ENCODE results near the gene TRIP10.
A peak's percentile ranks its signal among the peaks of the same experiment; 100 is the strongest.

Gene TRIP10

GRCh38 chr19:6725513-6726231, 13.8 kb upstream of the TRIP10 start:
- no peak for DNase-seq (ENCODE audit: low read depth in 3 of 3)

- DNase-seq (ENCODE audit: low read depth in 3 of 3) = no peak
Observed at GRCh38 chr19:6728346-6728745, 11.1 kb upstream of the TRIP10 start.

DNA sequence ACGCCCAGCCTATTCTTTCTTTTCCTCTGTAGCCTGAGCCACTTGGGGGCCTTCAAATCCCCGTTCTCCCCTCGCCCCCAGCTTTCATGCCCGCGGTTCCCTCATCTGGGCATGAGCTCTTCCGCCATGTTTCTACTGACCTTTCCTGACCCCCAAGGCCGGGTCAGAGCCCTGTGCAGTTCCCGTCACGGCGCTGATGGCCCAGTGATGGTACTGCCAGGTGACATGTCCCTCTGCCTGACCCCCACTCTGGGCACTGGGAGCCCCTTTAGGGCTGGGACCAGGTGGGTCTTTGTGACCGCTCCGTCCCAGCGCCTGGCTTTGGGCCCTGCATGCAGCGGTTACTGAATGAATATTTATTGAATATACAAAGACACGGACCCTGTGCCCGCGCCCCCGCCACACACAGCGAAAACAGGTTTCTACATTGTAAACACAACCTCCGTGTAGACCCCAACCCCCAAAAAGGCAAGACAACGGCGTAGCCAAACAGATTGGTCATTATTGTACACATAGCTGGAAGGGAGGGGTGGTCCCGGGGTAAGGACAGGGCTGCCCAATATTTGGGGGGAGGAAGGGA, 9.8 kb upstream of the TRIP10 start:
- no peak for DNase-seq (ENCODE audit: low read depth in 3 of 3)

- DNase-seq (ENCODE audit: low read depth in 3 of 3) = peak in 2 of 3 donors; percentile 41 to 67
Observed at GRCh38 chr19:6730153-6730804, 9.2 kb upstream of the TRIP10 start.

DNA sequence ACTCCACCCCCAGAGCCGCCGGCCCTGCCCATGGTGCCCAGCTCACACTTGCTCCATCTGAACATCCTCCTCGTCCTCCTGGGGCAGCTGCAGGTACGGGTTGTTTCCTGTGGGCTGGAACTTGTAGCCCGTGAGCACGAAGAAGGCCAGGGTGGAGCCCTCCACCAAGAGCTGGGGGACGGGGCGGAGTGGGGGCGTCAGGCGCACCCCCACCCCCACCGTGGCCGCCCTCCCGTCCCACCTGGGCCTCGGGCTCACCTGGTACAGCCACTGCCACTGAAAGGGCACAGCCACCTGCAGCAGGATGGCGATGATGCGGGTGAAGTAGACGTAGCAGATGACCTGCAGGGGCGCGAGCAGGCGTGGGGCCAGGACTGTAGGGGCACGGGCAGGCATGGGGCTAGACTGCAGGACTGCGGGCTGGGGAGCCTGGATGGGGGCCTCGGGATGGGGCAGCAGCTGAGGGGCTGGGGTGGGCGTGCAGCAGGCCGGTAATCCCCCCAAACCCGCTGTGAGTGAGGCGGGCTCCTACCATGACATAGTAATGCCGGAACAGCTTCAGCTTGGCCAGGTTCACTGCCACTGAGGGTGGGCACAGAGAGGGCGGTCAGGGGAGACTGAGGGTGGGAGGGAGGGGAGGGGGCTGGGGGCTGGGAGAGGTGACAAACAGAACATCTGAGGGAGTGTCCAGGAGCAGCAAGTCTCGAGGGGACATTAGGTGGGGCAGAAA, 8.4 kb upstream of the TRIP10 start:
- DNase-seq (ENCODE audit: low read depth in 3 of 3) = no peak

DNA sequence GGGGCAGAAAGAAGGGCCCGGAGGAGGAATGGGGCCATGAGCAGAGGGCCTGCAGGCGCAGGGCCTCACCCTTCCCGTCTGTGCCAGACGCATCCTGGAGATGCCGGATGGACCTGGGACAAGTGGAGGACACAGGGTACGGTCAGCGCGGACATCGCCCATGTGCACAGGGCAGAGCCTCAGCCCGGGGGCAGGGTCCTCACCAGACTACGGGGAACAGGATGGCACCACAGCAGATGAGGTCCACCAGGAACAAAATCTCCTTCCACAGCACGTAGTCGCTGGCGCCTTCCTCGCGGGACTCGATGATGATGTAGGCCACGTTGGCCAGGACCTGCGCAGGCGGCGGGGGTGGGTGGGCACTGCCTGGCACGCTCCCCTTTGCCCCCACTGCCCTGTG, 7.7 kb upstream of the TRIP10 start:
- no peak for DNase-seq (ENCODE audit: low read depth in 3 of 3)

- no peak for DNase-seq (ENCODE audit: low read depth in 3 of 3)
Observed at GRCh38 chr19:6732803-6733337, 6.6 kb upstream of the TRIP10 start.

DNA sequence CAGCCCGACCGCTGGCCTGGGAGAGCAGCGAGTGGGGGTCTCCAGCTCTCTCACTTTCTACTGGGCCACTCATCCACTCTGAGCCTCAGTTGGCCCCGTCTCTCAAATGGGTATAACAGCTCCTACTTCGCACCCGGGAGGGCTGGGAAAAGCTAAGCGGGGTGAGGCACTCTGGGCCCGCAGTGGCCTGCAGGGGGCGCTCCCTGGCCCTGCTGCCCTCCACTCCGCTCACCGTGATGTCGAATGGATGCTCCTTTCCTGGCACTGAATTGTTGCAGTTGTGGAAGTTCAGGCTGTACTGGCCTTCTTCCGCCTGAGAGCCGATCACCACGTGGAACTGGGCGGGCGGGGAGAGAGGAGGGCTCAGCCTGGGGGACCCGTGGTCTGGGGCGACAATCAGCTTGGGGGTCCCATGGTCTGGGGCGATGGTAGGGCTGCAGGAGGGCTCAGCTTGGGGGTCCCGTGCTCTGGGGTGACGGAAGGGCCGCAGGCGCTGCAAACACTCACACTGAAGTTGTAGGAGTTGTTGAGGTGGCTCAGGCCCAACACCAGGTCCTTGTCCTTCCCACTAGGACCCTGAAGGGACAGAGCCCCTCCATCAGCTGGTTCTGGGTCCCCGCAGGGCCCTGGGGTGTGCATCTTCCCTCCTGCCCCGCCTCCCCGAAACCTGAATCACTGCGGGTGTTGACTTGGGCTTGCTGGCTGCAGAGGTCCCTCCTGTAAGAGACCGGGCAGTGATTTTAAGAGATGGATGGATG, 6.0 kb upstream of the TRIP10 start:
- no peak for DNase-seq (ENCODE audit: low read depth in 3 of 3)

DNA sequence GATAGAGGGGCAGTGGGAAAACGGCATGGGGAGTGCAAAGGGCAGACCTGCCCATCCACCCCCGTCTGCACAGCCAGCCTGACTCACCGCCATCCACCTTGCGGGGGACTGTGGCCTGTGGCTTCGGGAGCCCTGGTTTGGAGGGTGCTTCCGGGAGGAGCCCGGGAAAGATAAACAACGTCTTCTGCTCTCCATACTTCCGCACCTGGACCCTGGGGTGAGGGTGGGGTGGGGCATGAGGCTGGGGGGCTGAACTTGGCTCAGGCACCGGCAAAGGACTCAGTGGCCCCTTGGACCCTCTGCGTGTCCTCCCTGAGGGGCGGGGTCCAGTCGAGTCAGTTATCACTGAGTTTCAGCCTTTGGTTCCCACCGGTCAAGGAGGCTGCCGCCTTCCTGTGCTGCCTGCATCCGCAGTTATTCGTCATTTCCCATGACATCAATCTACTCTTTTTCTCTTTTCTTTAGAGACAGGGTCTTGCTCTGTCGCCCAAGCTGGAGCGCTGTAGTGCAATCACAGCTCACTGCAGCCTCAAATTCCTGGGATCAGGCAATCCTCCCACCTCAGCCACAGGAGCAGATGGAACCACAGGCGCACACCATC, 5.3 kb upstream of the TRIP10 start:
- no peak for DNase-seq (ENCODE audit: low read depth in 3 of 3)

DNA sequence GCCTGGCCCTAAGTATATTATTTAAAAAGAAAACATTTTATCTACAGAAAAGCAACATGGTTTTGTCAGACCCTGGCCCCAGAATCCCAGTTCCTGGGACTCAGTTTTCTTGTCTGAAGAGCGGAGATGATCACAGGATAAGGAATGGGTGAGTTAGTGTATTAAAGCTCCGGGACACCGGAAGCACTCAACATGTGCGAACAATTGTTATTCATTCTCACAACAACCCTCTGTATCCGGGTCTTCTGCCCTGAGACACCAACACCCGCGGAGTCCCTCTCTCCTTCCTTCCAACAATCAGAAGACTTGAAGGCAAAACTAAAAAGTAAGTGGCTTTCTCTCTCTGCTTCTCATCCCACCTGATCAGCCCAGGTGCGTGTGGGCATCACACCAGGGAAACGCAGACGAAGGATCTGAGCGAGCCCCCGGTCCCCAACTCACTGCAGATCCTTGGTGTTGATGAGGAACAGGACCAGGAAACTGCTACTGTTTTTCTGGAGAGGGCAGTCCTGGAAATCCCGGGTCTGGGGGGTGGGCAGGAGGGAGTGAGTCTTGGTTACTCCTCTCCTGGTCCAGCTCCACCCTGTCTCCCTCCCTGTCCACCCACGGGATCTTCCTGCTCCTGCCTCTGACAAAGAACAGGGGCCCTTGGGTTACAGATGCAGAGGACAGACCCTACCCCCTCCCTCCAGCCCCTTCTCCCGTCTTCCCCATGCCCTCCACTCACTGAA, 4.1 kb upstream of the TRIP10 start:
- DNase-seq (ENCODE audit: low read depth in 3 of 3) = no peak

- DNase-seq (ENCODE audit: low read depth in 3 of 3) = peak; percentile 51 to 60 (median 55)
Observed at GRCh38 chr19:6736169-6736916, 3.1 kb upstream of the TRIP10 start.

- peak in 1 of 3 donors; percentile 27 for DNase-seq (ENCODE audit: low read depth in 3 of 3)
Observed at GRCh38 chr19:6736917-6737283, 2.6 kb upstream of the TRIP10 start.

GRCh38 chr19:6737284-6737872, 2.1 kb upstream of the TRIP10 start, which contains the start of gene GPR108:
TSS of gene GPR108 (minus strand) at chr19:6737580. CDS start at chr19:6737576, 4 bp downstream.
- peak; percentile 97 to 100 (median 98) for DNase-seq (ENCODE audit: low read depth in 3 of 3)

DNA sequence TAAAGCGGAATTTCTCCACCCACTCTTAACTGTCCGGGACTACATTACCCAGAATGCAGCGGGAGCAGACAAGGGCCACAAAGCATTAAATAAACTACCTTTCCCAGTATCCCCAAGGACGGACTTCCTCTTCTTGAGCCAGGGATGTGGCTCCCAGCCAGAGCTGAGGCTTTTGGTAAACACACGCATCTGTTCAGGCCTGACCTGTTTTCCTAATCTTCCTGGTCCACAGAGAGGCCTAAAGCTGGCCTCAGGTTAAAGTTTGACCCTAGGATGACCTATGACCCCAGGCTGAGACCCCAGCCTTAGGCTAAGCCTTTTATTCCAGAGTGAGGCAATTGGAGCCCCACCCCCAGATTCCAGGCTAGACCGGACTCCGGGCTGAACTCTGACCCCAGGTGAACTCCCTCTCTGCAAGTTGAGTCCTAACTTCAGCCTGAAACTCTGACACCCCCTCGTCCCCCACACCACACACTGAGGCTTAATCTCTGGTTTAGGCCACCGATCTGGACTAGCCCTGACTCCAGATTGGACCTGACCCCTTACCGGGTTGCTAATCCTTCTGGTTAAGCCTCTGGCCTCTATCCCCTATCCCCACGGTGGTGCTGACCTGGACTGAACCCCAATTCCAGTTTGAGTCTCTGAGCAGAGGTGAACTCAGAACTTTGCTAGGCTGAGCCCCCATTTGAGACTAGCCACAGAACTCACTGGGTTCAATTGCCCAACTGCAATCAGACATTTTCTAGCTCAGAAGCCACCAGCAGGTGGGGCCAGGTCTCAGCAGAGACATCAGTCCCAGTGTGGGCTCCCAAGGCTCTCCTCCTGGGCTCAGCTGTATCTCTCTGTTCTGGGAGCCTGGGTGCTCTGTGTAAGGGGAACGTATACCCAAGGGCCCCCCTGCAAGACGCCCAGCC, 1.4 kb upstream of the TRIP10 start:
- DNase-seq (ENCODE audit: low read depth in 3 of 3) = peak; percentile 59 to 76 (median 72)

- DNase-seq (ENCODE audit: low read depth in 3 of 3) = peak in 1 of 3 donors; percentile 21
Observed at GRCh38 chr19:6738787-6739389, 592 bp upstream of the TRIP10 start.

DNA sequence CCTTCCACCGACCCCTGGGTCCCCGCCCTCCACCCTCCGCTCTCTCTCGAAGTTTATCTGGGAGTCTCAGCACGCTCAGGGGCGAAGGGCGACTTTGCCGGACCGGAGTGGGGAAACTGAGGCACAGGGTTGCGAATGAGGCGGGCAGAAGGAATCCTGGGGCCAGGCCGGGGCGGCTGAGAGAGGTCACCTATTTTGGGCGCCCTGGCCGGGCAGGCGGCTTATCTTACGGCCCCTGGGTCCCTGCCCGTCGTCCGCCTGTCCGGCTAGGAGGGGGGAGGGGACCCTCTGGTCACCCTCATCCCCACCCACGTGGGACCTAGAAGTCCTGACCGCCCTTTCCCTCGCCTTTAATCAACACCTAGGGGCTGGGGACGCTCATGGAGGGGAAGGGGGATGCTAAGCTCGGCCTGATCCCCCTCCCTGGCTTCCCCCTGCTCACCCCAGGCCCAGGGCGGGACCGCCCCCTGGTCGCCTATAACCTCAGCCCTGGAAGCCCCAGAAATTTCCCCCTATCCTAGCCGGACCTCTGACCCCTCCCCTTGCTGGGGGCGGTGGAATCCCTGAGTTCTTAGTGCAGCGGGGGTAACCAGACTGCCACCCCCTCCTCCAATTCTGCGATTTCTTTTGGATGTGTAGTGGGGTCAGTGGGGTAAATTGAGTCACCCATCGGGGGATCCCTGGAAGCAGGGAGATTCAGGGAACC, 556 bp downstream of the TRIP10 start:
- DNase-seq (ENCODE audit: low read depth in 3 of 3) = peak in 1 of 3 donors; percentile 11
